Activated T-helper 17 cell treated with anti-CD3 and anti-CD28 coated beads, Interleukin-2, amount 50 U/mL, for 72 hours (primary cell): ENCODE measurements around the gene MAP4K2. TPM values are rescaled to one million over a fixed set of nuclear protein-coding genes. Genes with fewer than 3 reads are reported as not detected.
"Not testable (repeated sequence)": the region's sequence is repeated elsewhere in the genome, so short reads cannot be mapped to it uniquely, and the experiment has no call there.

Source experiments
- ATAC-seq: fragments of 150-1000 bp; cut with Tn5 transposase; replicated peaks from 2 replicates; pipeline ENCODE4 v1.10.0; 2021; ENCODE audit warnings: mild to moderate bottlenecking, moderate library complexity
- H3K27ac Mint-ChIP-seq: one replicate; pipeline ENCODE4 v1.8.0; 2022; ENCODE audit warnings: mixed read lengths
- H3K27me3 Mint-ChIP-seq: one replicate; pipeline ENCODE4 v1.8.0; 2022; ENCODE audit warnings: mixed read lengths
- H3K36me3 Mint-ChIP-seq: one replicate; pipeline ENCODE4 v1.8.0; 2022; ENCODE audit warnings: low read depth, mild to moderate bottlenecking, mixed read lengths
- H3K4me1 Mint-ChIP-seq: one replicate; pipeline ENCODE4 v1.8.0; 2022; ENCODE audit warnings: mixed read lengths
- H3K4me3 Mint-ChIP-seq: one replicate; pipeline ENCODE4 v1.8.0; 2022; ENCODE audit warnings: mild to moderate bottlenecking, mixed read lengths
- H3K9me3 Mint-ChIP-seq: one replicate; pipeline ENCODE4 v1.8.0; 2022; ENCODE audit warnings: mixed read lengths
- total RNA-seq, 2 donors: library from RNA; stranded (reverse); gene quantifications; one replicate each; pipeline ENCODE4 v1.2.3, GENCODE V29; 2022

The MAP4K2 gene
- total RNA-seq, 2 donors from 2014 or later, result 65.9 to 82.5 TPM

DNA sequence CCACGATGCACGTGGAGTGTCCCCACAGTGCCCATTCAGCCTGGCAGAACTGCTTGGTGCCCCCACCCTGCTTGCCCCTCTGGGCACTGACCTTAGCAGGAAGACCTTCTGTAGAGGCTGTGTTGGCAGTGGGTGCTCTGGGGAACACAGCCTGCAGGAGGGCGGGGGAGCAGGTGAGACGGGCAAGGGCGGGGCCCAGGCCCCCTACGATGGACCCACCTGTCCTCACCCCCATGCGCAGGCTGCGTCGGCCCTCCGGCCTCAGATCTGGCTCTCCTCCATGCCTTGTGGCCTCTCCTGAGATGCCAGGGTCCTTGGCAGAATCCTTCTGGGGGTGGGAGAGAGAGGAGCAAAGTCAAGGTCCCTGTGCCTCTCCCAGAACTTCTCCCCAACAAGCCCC, 30.5 kb upstream of the MAP4K2 start:
- ATAC-seq, result no peak
- H3K4me3 Mint-ChIP-seq, result no peak overlapping the region
- H3K27me3 Mint-ChIP-seq, result no peaks in the 10 kb centered on the region

DNA sequence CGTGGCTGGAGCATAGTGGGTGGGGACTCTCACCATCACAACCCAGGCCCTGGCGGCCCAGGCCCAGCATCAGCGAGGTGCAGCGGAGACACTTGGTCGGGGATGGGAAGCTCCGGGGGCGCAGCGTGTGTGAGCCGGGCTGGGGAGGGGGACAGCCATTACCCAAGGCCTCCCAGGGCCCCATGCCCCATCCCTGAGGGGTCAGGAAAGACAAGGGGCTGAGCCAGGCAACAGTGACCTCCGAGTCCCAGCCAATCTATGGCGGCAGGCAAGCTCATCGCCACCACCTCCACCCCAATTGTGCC, 30.1 kb upstream of the MAP4K2 start:
- Mint-ChIP-seq H3K4me3 (no peak overlapping the region), H3K9me3 (no peaks in the 10 kb centered on the region), H3K4me1 (no peaks in the 10 kb centered on the region), H3K36me3 (no peaks in the 10 kb centered on the region), H3K27ac (no peak overlapping the region), H3K27me3 (no peaks in the 10 kb centered on the region)
- no peak for ATAC-seq

More for the DNA sequence above, 30.5 kb upstream of the MAP4K2 start:
- Mint-ChIP-seq H3K27ac (no peak overlapping the region), H3K4me1 (no peaks in the 10 kb centered on the region), H3K9me3 (no peaks in the 10 kb centered on the region), H3K36me3 (no peaks in the 10 kb centered on the region)

DNA sequence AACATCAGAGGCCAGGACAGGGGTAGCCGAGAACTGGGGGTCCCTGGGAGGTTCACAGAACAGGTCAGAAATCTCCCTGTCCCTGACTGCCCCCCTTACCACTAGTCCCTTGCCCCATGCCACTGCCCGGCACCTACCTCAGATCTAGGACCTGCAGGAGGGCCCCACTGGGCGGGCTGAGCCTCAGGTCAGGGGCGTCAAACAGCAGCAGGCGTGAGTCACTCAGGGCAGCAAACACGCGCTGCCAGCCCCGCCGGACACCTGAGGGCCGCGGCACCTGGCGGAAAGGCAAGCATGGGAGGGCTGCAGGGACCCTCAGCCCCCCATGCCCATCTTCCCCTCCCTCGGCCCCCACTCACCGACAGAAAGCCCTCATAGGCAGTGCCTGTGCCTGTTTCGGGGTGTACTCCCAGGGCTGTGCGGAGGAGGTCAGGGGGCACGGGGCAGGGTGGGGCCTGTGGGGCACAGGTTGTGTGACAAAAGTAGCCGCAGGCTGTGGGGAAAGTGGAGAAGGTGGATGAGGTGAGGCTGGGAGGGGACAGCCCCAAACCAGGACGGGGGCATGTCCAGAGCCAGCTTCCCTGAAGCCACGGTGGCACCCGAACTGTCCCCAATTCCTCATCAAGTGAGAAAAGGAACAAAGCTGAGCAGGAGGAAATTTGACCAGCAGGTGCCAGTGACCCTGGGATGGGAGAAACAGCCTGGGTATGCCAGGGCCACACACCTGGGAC, 29.6 kb upstream of the MAP4K2 start:
- no peak for ATAC-seq
- no peaks in the 10 kb centered on the region for H3K27me3 Mint-ChIP-seq
- H3K9me3 Mint-ChIP-seq, result no peaks in the 10 kb centered on the region
- H3K4me3 Mint-ChIP-seq, result no peak overlapping the region
- H3K27ac Mint-ChIP-seq, result no peak overlapping the region
- no peaks in the 10 kb centered on the region for H3K4me1 Mint-ChIP-seq
- no peaks in the 10 kb centered on the region for H3K36me3 Mint-ChIP-seq

DNA sequence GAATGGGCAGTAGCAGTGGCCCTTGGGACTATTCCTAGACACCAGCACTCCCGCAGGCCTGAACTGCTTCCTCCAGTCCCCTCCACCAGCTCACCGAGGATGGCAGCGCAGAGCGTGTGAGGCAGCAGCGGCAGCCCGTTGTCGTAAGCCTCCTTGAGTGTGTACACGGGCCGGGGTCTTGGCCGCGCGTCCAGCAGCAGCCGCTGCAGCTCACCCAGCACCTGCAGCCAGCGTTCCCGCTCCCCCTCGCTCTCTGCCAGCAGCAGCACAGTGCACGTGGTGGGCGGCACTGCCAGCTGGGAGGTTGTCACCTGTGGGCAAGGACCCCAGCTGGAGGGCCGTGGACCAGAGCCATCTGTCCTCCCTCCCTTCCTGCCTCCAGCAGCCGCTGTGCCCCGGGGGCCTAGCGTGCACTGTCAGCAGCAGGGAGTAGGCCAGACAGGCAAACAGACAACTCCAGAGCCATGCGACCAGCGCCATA, 28.4 kb upstream of the MAP4K2 start:
- no peak for ATAC-seq
- H3K9me3 Mint-ChIP-seq, result no peaks in the 10 kb centered on the region
- no peaks in the 10 kb centered on the region for H3K4me1 Mint-ChIP-seq
- H3K27me3 Mint-ChIP-seq, result no peaks in the 10 kb centered on the region
- H3K27ac Mint-ChIP-seq, result no peak overlapping the region
- H3K36me3 Mint-ChIP-seq, result no peaks in the 10 kb centered on the region
- H3K4me3 Mint-ChIP-seq, result no peak overlapping the region

DNA sequence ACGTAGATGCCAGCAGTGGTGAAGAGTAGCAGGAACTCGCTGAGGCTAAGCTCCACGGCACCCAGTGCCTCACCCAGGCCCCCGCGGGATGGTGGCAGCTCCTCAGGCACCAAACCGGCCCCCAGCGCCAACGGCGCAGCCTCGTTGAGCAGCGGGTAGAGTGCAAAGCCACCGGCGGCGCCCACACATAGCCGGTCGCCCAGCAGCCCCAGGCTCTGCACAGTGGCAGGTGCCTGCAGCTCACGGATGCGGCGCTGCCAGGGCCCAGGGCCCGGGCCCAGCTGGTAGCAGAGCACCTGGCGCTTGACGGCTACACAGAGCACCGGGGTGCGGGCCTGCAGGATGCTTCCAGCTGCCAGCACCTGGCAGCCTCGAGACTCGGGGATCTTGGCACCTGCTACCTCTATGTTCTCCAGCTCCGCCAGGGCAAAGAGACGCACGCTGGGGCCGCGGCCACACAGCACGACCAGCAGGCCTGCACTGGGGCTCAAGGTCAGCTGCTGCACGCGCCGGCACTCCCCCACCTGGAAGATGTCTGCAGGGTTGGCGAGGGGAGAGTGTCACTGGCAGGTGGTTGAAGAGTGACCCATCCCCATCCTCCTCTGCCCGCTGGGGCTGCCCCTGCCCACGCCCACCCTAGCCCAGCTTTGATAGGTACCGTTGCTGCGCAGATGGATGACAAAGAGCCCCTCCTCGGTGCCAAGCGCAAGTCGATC, 26.7 kb upstream of the MAP4K2 start:
- Mint-ChIP-seq H3K4me1 (no peaks in the 10 kb centered on the region), H3K9me3 (no peaks in the 10 kb centered on the region), H3K27me3 (no peaks in the 10 kb centered on the region), H3K27ac (no peak overlapping the region), H3K36me3 (no peaks in the 10 kb centered on the region), H3K4me3 (no peak overlapping the region)
- no peak for ATAC-seq

DNA sequence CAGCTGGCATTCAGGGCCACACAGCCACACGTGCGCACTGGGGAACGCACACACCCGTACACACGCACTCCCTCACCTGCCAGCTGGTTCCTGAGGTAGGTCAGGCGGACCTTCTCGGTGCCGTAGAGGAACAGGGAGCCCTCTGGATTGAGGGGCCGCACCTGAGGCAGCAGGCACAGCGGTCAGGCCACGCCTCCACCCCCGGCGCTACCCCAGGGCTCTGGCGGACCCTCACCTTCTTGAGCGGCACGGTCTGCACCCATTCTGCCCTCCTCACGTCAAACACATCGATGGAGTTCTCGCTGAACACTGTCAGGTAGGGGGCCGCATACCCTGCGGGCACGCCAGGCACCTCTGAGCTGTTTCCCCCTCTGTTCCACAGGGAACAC, 24.4 kb upstream of the MAP4K2 start:
- no peaks in the 10 kb centered on the region for H3K36me3 Mint-ChIP-seq
- H3K9me3 Mint-ChIP-seq, result no peaks in the 10 kb centered on the region

DNA sequence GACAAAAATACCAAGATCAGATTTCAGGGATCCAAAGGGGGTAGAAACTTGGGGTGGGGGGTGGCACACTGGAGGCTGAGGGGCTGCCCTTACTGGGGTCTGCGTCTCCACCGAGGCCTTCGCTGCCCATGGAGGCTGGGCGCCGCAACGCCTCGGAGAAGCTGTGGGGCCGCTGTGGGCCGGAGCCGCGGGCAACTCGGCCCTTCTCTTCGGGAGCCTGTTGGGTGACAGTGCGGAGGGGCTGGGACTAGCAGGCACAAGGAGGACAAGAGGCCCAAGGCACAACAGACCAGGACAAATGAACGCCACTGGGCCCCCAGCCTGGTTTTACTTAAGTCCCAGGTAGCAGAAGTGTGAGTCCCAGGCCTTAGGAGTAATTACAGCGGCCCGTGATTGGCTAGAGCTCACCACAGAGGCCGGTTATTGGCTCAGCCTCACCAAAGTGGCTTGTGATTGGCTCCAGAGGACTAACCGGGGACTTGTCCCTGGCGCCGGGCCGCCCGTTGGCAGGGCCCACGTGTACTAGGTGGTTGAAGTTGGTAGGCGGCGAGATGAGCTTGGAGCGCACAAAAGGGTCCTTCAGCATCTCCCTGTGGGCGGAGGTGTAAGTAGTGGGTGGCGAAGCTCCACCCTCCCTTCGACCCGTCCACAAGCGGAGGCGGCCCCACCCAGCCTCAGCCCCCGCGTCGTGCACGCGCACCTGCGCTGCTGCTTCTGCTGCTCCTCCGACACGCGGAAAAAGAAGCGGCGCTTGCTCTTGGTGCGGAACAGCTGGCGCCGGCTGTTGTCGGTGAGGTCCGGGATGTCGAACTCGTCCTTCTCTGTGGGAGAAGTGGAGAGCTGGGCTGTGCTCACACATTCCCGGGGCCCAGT, 23.8 kb upstream of the MAP4K2 start:
- no peaks in the 10 kb centered on the region for H3K36me3 Mint-ChIP-seq
- no peak overlapping the region for H3K27ac Mint-ChIP-seq
- no peaks in the 10 kb centered on the region for H3K27me3 Mint-ChIP-seq
- no peaks in the 10 kb centered on the region for H3K4me1 Mint-ChIP-seq
- H3K4me3 Mint-ChIP-seq, result no peak overlapping the region
- H3K9me3 Mint-ChIP-seq, result no peaks in the 10 kb centered on the region
- ATAC-seq, result no peak

More for the DNA sequence above, 24.4 kb upstream of the MAP4K2 start:
- Mint-ChIP-seq H3K4me1 (no peaks in the 10 kb centered on the region), H3K27ac (no peak overlapping the region), H3K27me3 (no peaks in the 10 kb centered on the region), H3K4me3 (no peak overlapping the region)
- no peak for ATAC-seq

DNA sequence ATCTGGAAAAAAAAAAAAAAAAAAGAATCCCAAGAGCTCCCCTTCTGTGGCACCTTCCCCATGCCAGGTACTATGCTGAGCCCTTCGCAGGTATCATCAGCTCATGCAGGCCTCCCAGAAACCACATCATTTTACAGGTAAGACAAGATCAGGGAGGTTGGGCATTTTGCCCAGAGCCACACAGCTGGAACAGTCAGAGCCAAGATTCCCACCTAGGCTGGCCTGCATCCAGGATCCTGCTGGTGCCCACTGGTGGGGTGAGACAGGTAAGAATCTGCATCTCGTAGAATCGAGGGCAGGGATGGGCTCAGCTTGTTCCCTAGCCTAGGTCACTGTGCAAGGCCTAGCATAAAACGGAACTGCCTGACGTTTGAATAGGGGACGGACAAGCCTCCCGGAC, 23.0 kb upstream of the MAP4K2 start:
- Mint-ChIP-seq H3K36me3 (no peaks in the 10 kb centered on the region), H3K4me3 (no peak overlapping the region), H3K27ac (no peak overlapping the region), H3K27me3 (no peaks in the 10 kb centered on the region), H3K4me1 (no peaks in the 10 kb centered on the region), H3K9me3 (no peaks in the 10 kb centered on the region)
- no peak for ATAC-seq

DNA sequence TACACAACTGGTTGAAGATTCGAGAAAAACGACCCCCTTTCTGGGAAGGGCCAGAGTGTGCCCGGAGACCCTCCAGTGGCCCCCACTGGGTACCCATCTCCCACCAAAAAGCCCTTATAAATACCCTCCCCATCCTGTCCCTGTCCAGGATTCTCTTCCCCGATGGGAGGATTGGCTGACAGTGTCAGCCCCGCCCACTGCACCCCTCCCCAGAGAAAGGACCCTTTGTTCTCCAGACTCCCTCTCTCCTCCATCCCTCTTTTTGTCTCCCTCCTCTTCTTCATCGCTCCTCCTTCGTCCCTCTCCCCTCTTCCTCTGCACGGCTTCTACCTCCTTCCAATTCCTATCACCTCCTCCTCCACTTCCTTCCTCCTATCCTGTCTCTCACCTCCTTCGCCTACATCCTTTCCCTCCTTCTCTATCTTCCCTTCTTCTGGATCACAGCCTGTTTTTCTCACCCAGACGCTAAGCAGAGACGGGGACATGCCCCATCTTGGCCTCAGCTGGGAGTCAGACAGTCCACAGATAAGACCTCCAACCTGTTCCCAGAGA, 20.6 kb upstream of the MAP4K2 start:
- Mint-ChIP-seq H3K27me3 (no peaks in the 10 kb centered on the region), H3K36me3 (no peaks in the 10 kb centered on the region), H3K27ac (no peak overlapping the region), H3K9me3 (no peaks in the 10 kb centered on the region), H3K4me1 (no peaks in the 10 kb centered on the region), H3K4me3 (no peak overlapping the region)
- ATAC-seq, result no peak

DNA sequence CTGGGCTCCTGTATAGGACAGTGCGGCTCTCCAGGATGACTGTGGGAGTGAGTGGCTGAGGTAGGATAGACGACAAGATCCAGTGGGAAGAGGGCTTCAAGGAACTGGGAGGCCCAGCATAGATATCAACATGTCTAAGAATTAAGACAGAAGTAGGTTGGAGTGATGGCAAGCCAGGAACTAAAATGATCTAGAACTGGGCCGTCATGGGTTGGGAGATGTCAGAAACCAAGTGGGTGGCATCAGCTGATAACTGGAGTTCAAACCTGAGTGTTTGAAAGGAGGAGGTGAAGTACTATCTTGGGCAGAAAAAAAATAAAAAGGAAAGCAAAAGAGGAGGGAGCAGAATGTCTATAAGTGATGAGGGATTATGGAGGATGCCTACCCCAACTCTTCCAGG, 14.5 kb upstream of the MAP4K2 start:
- ATAC-seq, result no peak
- Mint-ChIP-seq H3K4me1 (no peaks in the 10 kb centered on the region), H3K4me3 (no peak overlapping the region), H3K27ac (peak overlapping the region; percentile 1), H3K27me3 (no peaks in the 10 kb centered on the region), H3K9me3 (no peaks in the 10 kb centered on the region), H3K36me3 (no peaks in the 10 kb centered on the region)

DNA sequence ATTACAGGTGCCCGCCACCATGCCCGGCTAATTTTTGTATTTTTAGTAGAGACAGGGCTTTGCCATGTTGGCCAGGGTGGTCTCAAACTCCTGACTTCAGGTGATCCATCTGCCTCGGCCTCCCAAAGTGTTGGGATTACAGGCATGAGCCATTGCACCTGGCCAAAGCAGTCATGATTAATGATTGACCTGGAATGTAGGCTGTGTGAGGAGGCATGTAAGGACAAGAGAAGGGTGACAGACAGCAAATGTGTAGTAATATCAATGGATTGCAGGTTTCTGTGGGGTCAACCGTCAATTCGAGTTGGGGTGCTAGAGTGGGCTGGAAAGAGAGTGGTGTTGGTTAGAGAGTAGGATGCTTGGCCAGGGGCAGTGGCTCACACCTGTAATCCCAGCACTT, 12.4 kb upstream of the MAP4K2 start:
- not testable (repeated sequence) for H3K4me3 Mint-ChIP-seq, H3K27me3 Mint-ChIP-seq, H3K27ac Mint-ChIP-seq, ATAC-seq, H3K4me1 Mint-ChIP-seq, H3K9me3 Mint-ChIP-seq, H3K36me3 Mint-ChIP-seq

DNA sequence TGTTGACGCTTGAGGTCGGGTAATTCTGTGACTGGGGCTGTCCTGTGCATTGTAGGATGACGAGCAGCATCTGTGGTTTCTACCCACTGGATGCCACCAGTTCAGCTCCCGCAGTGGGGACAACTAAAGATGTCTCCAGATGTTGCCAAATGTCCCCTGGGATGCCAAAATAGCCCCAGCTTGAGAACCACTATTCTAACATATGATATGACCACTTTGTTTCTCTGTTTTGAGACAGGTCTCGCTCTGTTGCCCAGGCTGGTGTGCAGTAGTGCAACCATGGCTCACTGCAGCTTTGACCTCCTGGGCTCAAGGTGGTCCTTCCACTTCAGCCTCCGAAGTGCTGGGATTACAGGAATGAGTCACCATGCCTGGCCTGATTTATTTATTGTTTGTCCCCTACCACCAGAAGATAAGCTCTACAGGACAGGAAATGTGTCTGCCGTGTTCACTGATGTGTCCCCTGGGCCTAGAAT, 11.7 kb upstream of the MAP4K2 start:
- Mint-ChIP-seq H3K4me3 (no peak overlapping the region), H3K9me3 (no peaks in the 10 kb centered on the region), H3K27ac (no peak overlapping the region), H3K27me3 (no peaks in the 10 kb centered on the region), H3K4me1 (no peaks in the 10 kb centered on the region), H3K36me3 (no peaks in the 10 kb centered on the region)
- no peak for ATAC-seq

DNA sequence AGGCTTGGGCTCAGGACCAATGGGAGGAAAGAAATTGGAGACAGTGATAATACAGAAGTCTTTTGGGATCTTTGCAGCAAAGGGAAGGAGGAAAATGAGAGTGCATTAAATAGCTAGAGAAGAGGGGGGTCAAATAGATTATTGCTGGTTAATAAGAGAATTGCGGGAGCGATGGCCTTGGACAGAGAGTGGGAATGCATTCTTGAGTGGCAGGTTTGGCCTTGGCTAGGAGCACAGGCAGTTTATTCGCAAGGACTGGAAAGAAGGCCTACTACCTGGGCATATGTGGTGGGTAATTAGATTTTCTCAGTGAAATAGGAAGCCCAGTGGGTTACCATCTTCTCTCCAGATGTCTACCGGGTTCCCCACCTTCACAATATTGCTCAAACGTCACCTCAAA, 10.8 kb upstream of the MAP4K2 start:
- ATAC-seq, result no peak
- no peaks in the 10 kb centered on the region for H3K27me3 Mint-ChIP-seq
- no peaks in the 10 kb centered on the region for H3K9me3 Mint-ChIP-seq
- H3K4me3 Mint-ChIP-seq, result no peak overlapping the region
- no peaks in the 10 kb centered on the region for H3K36me3 Mint-ChIP-seq
- H3K4me1 Mint-ChIP-seq, result peaks cover 6% of the 10 kb centered on the region
- no peak overlapping the region for H3K27ac Mint-ChIP-seq

DNA sequence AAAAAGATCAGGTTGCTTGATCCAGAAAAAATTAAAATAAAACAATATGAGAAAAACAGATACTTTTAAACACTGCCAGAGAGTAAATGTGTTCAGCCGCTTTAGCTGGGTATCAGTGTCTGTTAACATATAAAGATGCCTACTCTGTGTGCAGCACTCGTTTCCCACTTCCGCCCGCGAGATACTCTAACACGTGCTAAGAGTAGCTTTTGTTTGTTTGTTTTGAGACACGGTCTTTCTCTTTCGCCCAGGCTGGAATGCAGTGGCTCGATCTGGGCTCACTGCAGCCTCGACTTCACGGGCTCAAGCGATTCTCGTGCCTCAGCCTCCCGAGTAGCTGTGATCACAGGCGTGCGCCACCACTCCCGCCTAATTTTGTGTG, 7.9 kb upstream of the MAP4K2 start:
- peak overlapping the region; percentile 94 for H3K27ac Mint-ChIP-seq
- ATAC-seq, result peak; percentile 44
- peaks cover 12% of the 10 kb centered on the region for H3K36me3 Mint-ChIP-seq
- peaks cover 12% of the 10 kb centered on the region for H3K4me1 Mint-ChIP-seq
- no peaks in the 10 kb centered on the region for H3K27me3 Mint-ChIP-seq
- no peaks in the 10 kb centered on the region for H3K9me3 Mint-ChIP-seq
- peak overlapping the region; percentile 94 for H3K4me3 Mint-ChIP-seq
